ENCODE data around the gene STON1.
"Not testable (repeated sequence)": the region's sequence is repeated elsewhere in the genome, so short reads cannot be mapped to it uniquely, and the experiment has no call there.

STON1 gene

GRCh38 chr2:48530033-48530811 is at the start of gene STON1:
Gene STON1 (plus strand): TSS chr2:48530154. CDS start chr2:48580634, 50,480 bp downstream.
- no peak for FAIRE-seq

GRCh38 chr2:48480526-48480925 is 49.4 kb upstream of the STON1 start:
- no peak for FAIRE-seq

- FAIRE-seq = no peak
These were observed 47.6 kb upstream of the STON1 start for GRCh38 chr2:48482313-48482712.

GRCh38 chr2:48482769-48483168 is 47.2 kb upstream of the STON1 start:
- no peak for FAIRE-seq

- FAIRE-seq = no peak
These were observed 46.4 kb upstream of the STON1 start for GRCh38 chr2:48483506-48483905.

GRCh38 chr2:48483916-48484315 is 46.0 kb upstream of the STON1 start:
- FAIRE-seq = no peak

- no peak for FAIRE-seq
These were observed 41.4 kb upstream of the STON1 start for GRCh38 chr2:48488545-48488944.

- no peak for FAIRE-seq
These were observed 33.1 kb upstream of the STON1 start for GRCh38 chr2:48496849-48497248.

- no peak for FAIRE-seq
These were observed 25.2 kb upstream of the STON1 start for GRCh38 chr2:48504647-48505327.

GRCh38 chr2:48507111-48507510 is 22.8 kb upstream of the STON1 start:
- FAIRE-seq = no peak

GRCh38 chr2:48508461-48509124 is 21.4 kb upstream of the STON1 start:
- no peak for FAIRE-seq

- FAIRE-seq = no peak
These were observed 19.6 kb upstream of the STON1 start for GRCh38 chr2:48510329-48510728.

- no peak for FAIRE-seq
These were observed 18.0 kb upstream of the STON1 start for GRCh38 chr2:48511849-48512470.

- FAIRE-seq = no peak
These were observed 17.4 kb upstream of the STON1 start for GRCh38 chr2:48512571-48512970.

GRCh38 chr2:48514348-48515003 is 15.5 kb upstream of the STON1 start:
- FAIRE-seq = no peak

- no peak for FAIRE-seq
These were observed 14.4 kb upstream of the STON1 start for GRCh38 chr2:48515513-48515985.

- FAIRE-seq = no peak
These were observed 10.4 kb upstream of the STON1 start for GRCh38 chr2:48519593-48519992.

GRCh38 chr2:48524756-48525155 is 5.2 kb upstream of the STON1 start:
- FAIRE-seq = not testable (repeated sequence)

- no peak for FAIRE-seq
These were observed 4.5 kb upstream of the STON1 start for GRCh38 chr2:48525269-48525943.

GRCh38 chr2:48527226-48527885 is 2.6 kb upstream of the STON1 start:
- FAIRE-seq = no peak

- FAIRE-seq = no peak
These were observed 1.5 kb upstream of the STON1 start for GRCh38 chr2:48528431-48528830.

- no peak for FAIRE-seq
These were observed 760 bp upstream of the STON1 start for GRCh38 chr2:48529194-48529593.
